ES-I3 (cell line): Measurements from ENCODE around the gene AGBL1.

Experiments
- H3K36me3 ChIP-seq: 2 replicates; pipeline ENCODE4 v1.6.1; 2013; ENCODE audit warnings: mild to moderate bottlenecking, low read length, control low read depth, moderate library complexity; ENCODE audit not compliant: insufficient read depth
- H3K4me1 ChIP-seq: 2 replicates; pipeline ENCODE4 v1.6.1; 2013; ENCODE audit warnings: mild to moderate bottlenecking, control low read depth, low read length; ENCODE audit not compliant: insufficient read depth
- H3K9ac ChIP-seq: 2 replicates; pipeline ENCODE4 v1.6.1; 2013; ENCODE audit warnings: low read depth, mild to moderate bottlenecking, low read length, moderate library complexity
- H3K9me3 ChIP-seq: 2 replicates; pipeline ENCODE4 v1.6.1; 2013; ENCODE audit warnings: mild to moderate bottlenecking, low read length, moderate library complexity; ENCODE audit not compliant: control insufficient read depth, insufficient read depth

The AGBL1 gene

DNA sequence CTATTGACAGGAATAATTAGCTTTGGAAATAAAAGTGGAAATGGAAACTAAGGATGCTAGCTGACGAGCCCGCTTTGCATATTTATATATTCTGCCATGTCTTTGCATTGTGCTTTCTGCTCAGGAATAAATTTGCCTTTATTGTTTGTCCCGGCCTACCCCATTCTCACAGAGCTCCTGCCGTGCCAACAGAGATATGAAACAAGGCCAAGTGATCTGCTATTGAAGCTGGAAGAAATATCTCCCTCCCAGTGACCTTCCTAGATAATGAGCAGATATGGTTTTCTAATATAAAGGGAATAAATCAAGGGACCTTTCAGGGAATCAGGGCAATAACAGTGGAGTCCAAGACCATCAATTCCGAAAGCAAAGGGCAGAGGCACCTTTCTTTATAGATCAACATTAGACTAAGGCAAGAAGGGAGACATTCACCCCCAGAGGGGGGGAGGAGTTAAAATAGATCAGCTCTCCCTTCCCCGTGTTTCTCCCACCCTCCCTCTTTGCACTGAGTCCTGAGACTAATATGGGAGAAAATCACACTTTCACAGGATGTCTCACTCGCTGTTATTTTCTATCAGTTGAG, 664.6 kb downstream of the AGBL1 start:
- H3K36me3 ChIP-seq: no peaks in the 10 kb centered on the region
- no peak overlapping the region for H3K9ac ChIP-seq
- no peaks in the 10 kb centered on the region for H3K4me1 ChIP-seq
- no peaks in the 10 kb centered on the region for H3K9me3 ChIP-seq

DNA sequence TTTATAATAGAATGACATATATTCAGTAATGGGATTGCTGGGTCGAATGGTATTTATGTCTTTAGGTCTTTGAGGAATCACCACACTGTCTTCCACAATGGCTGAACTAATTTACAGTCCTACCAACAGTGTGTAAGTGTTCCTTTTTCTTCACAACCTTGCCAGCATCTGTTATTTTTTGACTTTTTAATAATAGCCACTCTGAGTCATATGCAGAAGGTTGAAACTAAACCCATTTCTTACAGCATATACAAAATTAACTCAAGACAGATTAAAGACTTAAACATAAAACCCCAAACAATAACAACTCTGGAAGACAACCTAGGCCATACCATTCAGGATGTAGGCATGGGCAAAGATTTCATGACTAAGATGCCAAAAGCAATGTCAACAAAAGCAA, 671.4 kb downstream of the AGBL1 start:
- Histone ChIP-seq H3K9me3 (no peaks in the 10 kb centered on the region), H3K36me3 (no peaks in the 10 kb centered on the region), H3K4me1 (no peaks in the 10 kb centered on the region), H3K9ac (no peak overlapping the region)

DNA sequence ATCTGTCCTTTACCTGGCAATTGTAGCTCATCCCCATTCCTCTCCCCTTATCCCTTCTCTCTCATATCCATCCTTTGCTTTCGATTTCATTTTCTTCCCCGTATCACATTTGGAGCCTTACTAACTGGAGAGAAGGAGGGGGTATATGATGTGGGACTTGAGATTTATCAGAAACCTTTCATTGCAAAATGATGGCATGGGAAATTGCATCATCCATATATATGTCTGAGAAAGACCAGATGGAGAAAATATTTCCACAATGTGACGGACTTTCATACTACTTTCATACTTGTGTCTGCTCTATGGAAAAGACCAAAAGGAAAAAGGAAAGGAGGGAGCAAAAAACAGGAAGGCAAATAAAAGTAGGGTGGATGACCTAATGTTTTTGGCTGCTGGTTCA, 675.2 kb downstream of the AGBL1 start:
- Histone ChIP-seq H3K36me3 (no peaks in the 10 kb centered on the region), H3K9ac (no peak overlapping the region), H3K9me3 (no peaks in the 10 kb centered on the region), H3K4me1 (no peaks in the 10 kb centered on the region)

DNA sequence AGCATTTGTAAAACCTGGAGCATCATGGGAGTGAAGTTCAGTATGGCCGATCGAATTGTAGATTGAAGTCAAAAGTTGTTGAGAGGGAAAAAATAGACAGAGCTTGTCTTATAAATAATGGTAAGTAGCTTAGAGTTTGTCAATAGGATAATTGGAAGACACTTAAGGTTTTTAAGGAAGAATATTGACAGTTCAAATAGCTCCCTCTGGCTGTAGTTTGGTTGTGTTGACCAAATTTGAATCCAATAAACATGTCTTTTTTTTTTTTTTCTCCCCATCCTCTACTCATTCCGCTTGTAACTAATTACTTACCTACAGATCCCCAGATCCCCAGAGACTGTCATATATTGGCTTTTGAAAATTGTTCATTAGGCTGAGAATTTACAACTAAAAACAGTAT, 677.0 kb downstream of the AGBL1 start:
- H3K9ac ChIP-seq: no peak overlapping the region
- H3K4me1 ChIP-seq: no peaks in the 10 kb centered on the region
- no peaks in the 10 kb centered on the region for H3K36me3 ChIP-seq
- no peaks in the 10 kb centered on the region for H3K9me3 ChIP-seq

DNA sequence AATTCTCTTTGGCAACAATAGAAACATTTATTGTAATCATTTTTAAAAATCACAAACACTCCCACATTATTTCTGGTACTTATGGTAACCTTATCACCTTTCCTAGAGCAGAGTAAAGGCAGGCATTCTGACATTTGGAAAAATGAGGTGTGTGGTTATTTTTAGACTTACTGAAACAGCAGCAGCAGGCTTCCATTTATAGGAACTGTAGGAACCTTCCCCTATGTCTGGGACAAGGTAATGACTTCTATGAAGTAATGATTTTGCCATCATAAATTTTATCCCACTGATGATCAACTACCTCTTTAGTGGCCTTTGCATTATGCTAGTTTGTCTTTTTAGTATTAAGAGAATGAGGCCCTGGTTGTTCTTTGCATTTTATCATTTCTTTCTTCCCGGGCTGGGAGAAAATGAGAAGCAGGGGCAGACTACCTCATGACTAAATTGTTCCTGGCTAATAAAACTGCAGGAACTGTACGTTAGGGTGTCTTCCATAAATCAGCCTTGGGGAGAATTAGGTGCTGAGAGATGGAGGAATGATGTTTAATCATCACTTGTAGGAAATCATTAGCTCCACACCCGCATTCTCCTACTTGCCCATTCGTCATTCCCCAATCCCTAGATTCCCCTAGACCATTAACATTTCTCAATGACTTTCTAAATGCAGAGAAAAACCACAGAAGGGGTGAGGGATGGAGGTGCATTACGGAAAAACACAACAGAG, 680.3 kb downstream of the AGBL1 start:
- H3K36me3 ChIP-seq: no peaks in the 10 kb centered on the region
- H3K9me3 ChIP-seq: no peaks in the 10 kb centered on the region
- H3K9ac ChIP-seq: no peak overlapping the region
- H3K4me1 ChIP-seq: no peaks in the 10 kb centered on the region

DNA sequence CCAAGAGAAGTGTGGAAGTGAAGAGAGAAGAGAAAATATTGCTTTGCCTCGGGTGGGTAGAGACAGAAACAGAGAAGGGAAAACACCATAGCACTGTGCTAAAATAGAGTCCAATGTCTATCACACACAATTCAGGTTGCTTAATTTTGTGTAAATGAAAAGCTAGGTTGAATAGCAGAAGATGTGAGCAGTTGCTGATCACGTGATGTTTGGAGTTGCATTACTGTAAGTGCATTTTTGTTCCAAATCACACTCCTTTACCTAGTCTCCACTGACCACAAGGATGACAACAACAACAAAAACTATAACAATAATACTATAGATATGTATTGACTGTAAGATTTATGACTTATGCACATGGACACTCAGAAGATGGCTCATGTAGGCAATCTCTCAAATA, 683.2 kb downstream of the AGBL1 start:
- Histone ChIP-seq H3K4me1 (no peaks in the 10 kb centered on the region), H3K36me3 (no peaks in the 10 kb centered on the region), H3K9ac (no peak overlapping the region), H3K9me3 (no peaks in the 10 kb centered on the region)

DNA sequence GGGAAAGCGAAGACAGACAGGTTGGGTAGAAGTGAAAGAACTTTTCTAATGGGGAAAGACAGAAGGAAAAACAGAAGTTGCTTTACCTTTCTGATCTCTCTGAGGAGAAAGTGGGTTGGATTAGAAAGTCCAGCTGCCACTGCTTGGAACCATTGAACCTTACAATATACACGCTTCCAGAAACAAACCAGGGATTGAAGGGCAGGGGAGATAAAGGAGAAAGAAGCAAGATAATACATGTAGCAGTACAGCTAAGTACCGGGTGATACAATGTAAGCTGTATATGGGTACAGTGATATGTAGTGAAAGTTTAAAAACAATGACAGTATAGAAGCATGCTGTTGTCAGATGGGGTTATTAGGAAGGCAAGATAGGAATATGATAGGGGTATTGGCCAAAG, 684.4 kb downstream of the AGBL1 start:
- Histone ChIP-seq H3K9me3 (no peaks in the 10 kb centered on the region), H3K9ac (no peak overlapping the region), H3K36me3 (no peaks in the 10 kb centered on the region), H3K4me1 (no peaks in the 10 kb centered on the region)

DNA sequence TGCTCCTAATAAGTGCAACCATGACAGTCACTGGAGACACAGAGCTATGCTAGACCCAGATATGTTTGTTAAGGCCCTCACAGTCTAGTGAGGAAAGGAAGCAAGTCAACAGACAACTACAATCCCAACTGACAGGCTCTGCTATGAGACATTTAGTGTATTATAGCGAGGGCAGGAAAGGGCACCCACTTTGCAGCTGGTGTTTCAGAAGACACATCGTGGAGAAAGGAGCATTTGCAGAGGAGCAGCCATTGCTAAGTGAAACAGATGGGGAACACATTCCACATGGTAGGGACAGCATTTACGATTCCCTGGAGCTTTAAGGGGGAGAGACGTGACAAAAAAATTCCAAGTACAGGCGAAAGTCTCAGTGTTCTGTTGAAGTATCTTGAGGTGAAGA, 685.6 kb downstream of the AGBL1 start:
- H3K9me3 ChIP-seq: no peaks in the 10 kb centered on the region
- no peaks in the 10 kb centered on the region for H3K36me3 ChIP-seq
- H3K4me1 ChIP-seq: no peaks in the 10 kb centered on the region
- no peak overlapping the region for H3K9ac ChIP-seq

DNA sequence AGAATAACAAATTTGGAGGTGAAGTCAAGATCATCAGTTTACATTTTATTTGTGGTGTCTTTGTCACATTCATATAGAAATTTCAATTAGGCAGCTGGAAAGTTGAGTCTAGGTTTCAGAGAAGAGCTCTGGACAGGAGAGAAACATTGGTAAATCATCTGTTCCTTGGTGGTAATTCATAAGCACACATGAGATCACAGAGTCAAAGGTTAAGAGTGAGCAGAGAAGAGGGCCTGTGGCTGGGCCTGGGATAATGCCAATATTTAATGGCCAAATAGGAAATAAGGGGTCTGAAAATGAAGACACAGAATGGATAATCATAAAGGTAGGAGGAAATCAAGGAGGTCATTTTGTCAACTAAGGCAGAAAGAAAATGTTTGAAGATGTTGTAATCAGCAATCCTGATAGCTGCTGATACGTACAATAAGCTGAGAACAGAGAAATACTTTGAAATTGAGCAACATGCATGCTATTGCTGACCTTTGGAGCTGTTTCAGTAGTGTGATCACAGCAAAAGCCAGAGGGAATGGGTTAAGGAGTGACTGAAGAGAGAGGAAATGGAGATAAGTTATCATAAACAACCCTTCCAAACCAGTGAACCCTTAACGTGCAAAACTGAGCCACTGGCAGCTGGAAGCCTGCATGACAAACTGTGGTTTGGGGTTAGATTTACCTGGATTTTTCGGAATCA, 692.8 kb downstream of the AGBL1 start:
- H3K9me3 ChIP-seq: no peaks in the 10 kb centered on the region
- H3K36me3 ChIP-seq: no peaks in the 10 kb centered on the region
- H3K9ac ChIP-seq: no peak overlapping the region
- no peaks in the 10 kb centered on the region for H3K4me1 ChIP-seq

DNA sequence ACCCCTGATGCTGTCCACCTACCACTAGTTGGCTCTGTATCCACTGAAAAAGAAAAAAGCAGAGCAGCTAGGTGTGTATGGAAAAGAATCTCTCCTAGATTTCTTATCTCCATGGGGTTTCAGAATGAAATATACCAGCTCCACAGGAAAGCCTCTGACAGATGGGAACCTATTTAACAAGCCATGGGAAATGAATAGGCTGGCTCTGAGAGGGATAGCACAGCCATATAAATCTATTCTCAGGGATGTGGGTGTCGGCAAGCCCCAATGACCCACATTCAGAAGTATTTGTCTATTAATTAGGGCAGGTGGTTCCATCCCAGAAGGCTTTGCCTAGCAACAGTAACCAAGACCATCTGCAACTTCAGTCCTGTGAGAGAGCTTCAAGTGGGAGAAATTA, 694.1 kb downstream of the AGBL1 start:
- no peak overlapping the region for H3K9ac ChIP-seq
- H3K36me3 ChIP-seq: no peaks in the 10 kb centered on the region
- no peaks in the 10 kb centered on the region for H3K9me3 ChIP-seq
- no peaks in the 10 kb centered on the region for H3K4me1 ChIP-seq

DNA sequence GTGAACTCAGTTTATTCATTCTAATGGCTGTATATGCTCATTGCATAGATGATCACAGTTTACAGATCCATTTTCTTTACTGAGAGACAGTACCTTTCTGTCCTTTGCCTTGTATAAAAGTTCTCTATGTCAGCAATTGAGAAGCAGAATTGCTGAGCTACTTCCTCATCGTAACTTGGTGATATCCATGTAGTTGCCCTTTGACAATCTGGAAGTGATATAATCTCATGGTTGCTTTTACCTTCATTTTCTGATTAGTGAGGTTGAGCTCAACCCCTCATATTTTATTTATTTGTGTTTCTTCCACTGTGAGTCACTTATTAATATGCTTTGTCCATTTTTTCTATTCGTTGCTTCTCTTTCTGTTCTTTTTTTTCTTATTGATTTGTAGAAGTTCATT, 696.5 kb downstream of the AGBL1 start:
- no peaks in the 10 kb centered on the region for H3K36me3 ChIP-seq
- no peaks in the 10 kb centered on the region for H3K9me3 ChIP-seq
- H3K4me1 ChIP-seq: no peaks in the 10 kb centered on the region
- no peak overlapping the region for H3K9ac ChIP-seq

DNA sequence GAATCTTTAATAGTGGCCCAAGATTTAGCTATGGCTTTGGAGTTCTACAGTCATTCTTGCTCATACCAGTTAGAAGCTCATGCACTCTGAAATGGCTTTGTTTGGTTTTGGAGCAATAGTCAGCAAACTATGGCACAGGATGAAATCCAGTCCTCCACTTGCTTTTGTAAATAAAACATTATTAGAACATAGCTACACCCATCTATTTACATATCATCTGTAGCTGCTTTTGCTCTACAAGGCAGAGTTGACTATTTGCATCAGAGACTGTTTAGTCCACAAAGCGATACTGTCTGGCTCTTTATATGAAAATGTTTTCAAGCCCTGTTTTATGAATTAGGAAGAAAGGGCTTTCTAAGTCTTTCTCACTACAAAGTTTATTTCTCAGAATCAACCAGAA, 716.9 kb downstream of the AGBL1 start:
- Histone ChIP-seq H3K4me1 (no peaks in the 10 kb centered on the region), H3K9ac (no peak overlapping the region), H3K36me3 (no peaks in the 10 kb centered on the region), H3K9me3 (no peaks in the 10 kb centered on the region)

DNA sequence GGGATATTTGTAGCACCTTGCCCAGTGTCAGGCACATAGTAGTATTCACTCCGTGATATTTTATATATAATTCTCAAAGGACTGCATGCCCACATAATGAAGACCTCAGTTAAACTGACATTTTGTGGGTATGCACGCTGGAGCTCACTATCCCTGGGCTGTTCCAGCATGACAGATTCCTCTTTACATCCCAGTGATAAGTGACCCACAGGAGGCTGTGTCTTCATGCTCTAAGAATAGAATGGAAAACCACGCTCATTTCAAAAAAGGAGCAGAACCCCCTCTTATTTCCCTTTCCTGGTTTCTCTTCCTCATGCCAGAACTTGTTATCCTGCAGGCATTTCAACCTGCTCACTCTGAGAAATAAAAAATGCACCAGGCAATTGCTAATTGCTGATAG, 717.5 kb downstream of the AGBL1 start:
- no peaks in the 10 kb centered on the region for H3K4me1 ChIP-seq
- no peaks in the 10 kb centered on the region for H3K36me3 ChIP-seq
- H3K9me3 ChIP-seq: no peaks in the 10 kb centered on the region
- H3K9ac ChIP-seq: no peak overlapping the region

DNA sequence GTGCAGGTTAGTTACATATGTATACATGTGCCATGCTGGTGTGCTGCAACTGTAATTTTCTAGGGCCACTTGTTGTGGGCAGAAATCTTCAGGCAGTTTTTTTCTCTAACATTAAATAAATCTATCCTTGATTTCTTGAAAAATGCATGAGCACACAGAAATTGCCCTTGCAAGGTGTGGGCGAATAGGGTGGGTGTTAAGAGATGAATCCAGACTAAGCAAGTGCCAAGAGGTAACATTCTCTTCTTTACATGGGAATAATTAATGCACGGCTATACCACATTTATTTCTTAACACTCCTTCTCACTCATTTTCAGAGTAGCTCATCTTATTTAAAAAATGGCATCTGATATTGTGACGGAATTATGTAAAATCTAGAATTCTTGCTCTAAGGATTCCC, 719.6 kb downstream of the AGBL1 start:
- Histone ChIP-seq H3K36me3 (no peaks in the 10 kb centered on the region), H3K9me3 (no peaks in the 10 kb centered on the region), H3K9ac (no peak overlapping the region)

DNA sequence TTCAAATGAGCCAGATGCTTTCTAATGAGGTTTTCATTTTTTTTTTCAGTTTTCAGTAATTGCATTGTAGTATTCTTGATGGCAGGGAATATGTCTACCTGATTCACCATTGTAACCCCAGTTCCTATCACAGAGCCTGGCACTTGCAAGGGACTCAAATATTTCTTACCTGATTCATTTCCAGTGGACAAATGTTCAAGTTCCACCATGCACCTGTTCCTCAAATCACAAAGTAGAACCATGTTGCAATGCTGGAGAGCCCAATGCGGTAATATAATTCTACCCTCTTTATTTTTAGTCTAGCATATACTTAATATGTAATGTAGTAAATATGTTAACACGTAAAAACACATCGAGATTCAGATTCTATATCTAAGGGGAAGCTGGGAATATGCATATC, 722.6 kb downstream of the AGBL1 start:
- Histone ChIP-seq H3K36me3 (no peaks in the 10 kb centered on the region), H3K9ac (no peak overlapping the region), H3K9me3 (no peaks in the 10 kb centered on the region), H3K4me1 (no peaks in the 10 kb centered on the region)

More for the DNA sequence above, 719.6 kb downstream of the AGBL1 start:
- H3K4me1 ChIP-seq: no peaks in the 10 kb centered on the region
